Activated naive CD4-positive, alpha-beta T cell treated with anti-CD3 and anti-CD28 coated beads, Interleukin-2, amount 10 ng/mL, durations not matched to agents 7 days and 5 days (primary cell): ENCODE data around the gene TXLNA.

Source experiments
- CTCF ChIA-PET: fragments of 350-600 bp; sonication (Branson Sonifier 250); formaldehyde crosslinking; loops from one replicate; lab custom pipeline; 2021; ENCODE audit warnings: antibody characterized with exemption; lab: Charles Lee
- DNase-seq: peaks from one replicate; pipeline ENCODE4 v3.0.0-alpha.2; 2020
- H3K27ac Mint-ChIP-seq: one replicate; pipeline ENCODE4 v1.8.0; 2021; ENCODE audit warnings: mild to moderate bottlenecking, moderate library complexity, mixed read lengths
- H3K27me3 Mint-ChIP-seq: one replicate; pipeline ENCODE4 v1.8.0; 2021; ENCODE audit warnings: mild to moderate bottlenecking, mixed read lengths
- H3K36me3 Mint-ChIP-seq: one replicate; pipeline ENCODE4 v1.8.0; 2021; ENCODE audit warnings: mixed read lengths
- H3K4me1 Mint-ChIP-seq: one replicate; pipeline ENCODE4 v1.8.0; 2021; ENCODE audit warnings: mixed read lengths
- H3K4me3 Mint-ChIP-seq: one replicate; pipeline ENCODE4 v1.8.0; 2021; ENCODE audit warnings: mild to moderate bottlenecking, moderate library complexity, mixed read lengths
- H3K9me3 Mint-ChIP-seq: one replicate; pipeline ENCODE4 v1.8.0; 2021; ENCODE audit warnings: mixed read lengths

The TXLNA gene

DNA sequence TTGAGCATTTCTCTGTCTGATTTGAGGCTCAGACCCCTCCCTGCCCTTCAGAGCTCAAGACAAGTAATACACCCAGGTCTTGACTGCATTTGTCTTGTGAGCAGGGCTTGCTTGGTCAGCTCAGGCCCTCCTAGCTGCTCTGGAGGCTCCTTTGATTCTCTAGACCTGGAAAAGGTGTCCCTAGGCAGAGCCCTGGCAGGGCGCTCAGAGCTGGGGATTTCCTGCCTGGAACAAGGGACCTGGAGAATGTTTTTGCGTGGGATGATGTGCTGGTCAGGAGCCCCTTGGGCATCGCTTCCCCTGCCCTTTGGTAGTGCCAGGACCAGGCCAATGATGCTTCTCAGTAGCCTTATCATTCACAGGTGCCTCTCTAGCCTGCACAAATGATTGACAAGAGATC is 16.1 kb downstream of the TXLNA start:
- Mint-ChIP-seq H3K4me3 (no peak overlapping the region), H3K27me3 (no peaks in the 10 kb centered on the region), H3K4me1 (peaks cover 73% of the 10 kb centered on the region), H3K9me3 (no peaks in the 10 kb centered on the region), H3K27ac (no peak overlapping the region), H3K36me3 (peaks cover 73% of the 10 kb centered on the region)
- CTCF ChIA-PET, result interaction anchor here (0.8 to 2.1 kb wide), 3 partner anchors 15 to 87 kb away, joined by 3 to 10 read pairs (median 3); partner anchors contain the start of gene KPNA6
- DNase-seq, result no peak

- Mint-ChIP-seq H3K27ac (peak overlapping the region; percentile 3), H3K36me3 (peaks cover 69% of the 10 kb centered on the region), H3K9me3 (no peaks in the 10 kb centered on the region), H3K4me3 (peak overlapping the region; percentile 9), H3K27me3 (no peaks in the 10 kb centered on the region), H3K4me1 (peaks cover 73% of the 10 kb centered on the region)
- peak; percentile 50 for DNase-seq
- CTCF ChIA-PET, result interaction anchor here (0.9 to 2.1 kb wide), 3 partner anchors 12 to 20 kb away, joined by 3 to 10 read pairs (median 3); no protein-coding TSS in a partner anchor
Measured at GRCh38 chr1:32195972-32196823, 16.7 kb downstream of the TXLNA start.

DNA sequence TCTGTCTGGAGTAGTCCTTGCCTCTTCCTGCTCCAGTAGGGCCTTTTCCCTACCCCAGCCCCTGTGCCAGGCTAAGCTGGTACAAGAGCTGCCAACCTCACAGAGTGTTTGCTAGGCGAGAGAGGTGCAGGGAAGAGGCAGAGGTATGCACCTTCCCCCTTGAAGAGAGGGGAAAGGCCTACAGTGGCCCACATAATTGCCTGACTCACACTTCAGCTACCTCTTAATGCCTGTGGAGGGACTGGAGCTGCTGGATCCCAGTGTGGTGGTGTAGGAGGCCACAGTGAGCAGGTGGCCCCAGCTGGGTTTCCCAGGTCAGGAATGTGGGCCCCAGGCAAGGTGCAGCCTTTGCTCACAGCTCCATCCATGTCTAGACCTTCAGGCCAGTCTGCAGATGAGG is 17.6 kb downstream of the TXLNA start:
- DNase-seq, result no peak
- peak overlapping the region; percentile 70 for H3K27ac Mint-ChIP-seq
- no peaks in the 10 kb centered on the region for H3K27me3 Mint-ChIP-seq
- peaks cover 78% of the 10 kb centered on the region for H3K4me1 Mint-ChIP-seq
- H3K36me3 Mint-ChIP-seq, result peaks cover 66% of the 10 kb centered on the region
- no peaks in the 10 kb centered on the region for H3K9me3 Mint-ChIP-seq
- H3K4me3 Mint-ChIP-seq, result no peak overlapping the region
- CTCF ChIA-PET, result interaction anchor here (0.9 to 2.1 kb wide), 2 partner anchors 13 to 19 kb away, joined by 3 to 10 read pairs; no protein-coding TSS in a partner anchor

DNA sequence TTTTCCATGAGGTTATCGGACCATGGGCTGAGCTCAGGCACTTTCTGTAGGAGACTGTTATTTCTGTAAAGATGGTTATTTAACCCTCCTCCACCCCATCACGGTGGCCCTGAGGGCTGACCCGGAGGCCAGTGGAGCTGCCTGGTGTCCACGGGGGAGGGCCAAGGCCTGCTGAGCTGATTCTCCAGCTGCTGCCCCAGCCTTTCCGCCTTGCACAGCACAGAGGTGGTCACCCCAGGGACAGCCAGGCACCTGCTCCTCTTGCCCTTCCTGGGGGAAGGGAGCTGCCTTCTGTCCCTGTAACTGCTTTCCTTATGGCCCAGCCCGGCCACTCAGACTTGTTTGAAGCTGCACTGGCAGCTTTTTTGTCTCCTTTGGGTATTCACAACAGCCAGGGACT is 18.4 kb downstream of the TXLNA start:
- CTCF ChIA-PET, result interaction anchor here (1.0 kb wide), 1 partner anchor 18 kb away, joined by 4 read pairs; no protein-coding TSS in a partner anchor
- Mint-ChIP-seq H3K4me1 (peaks cover 83% of the 10 kb centered on the region), H3K27ac (no peak overlapping the region), H3K36me3 (peaks cover 60% of the 10 kb centered on the region), H3K4me3 (no peak overlapping the region), H3K9me3 (no peaks in the 10 kb centered on the region), H3K27me3 (no peaks in the 10 kb centered on the region)
- no peak for DNase-seq

DNA sequence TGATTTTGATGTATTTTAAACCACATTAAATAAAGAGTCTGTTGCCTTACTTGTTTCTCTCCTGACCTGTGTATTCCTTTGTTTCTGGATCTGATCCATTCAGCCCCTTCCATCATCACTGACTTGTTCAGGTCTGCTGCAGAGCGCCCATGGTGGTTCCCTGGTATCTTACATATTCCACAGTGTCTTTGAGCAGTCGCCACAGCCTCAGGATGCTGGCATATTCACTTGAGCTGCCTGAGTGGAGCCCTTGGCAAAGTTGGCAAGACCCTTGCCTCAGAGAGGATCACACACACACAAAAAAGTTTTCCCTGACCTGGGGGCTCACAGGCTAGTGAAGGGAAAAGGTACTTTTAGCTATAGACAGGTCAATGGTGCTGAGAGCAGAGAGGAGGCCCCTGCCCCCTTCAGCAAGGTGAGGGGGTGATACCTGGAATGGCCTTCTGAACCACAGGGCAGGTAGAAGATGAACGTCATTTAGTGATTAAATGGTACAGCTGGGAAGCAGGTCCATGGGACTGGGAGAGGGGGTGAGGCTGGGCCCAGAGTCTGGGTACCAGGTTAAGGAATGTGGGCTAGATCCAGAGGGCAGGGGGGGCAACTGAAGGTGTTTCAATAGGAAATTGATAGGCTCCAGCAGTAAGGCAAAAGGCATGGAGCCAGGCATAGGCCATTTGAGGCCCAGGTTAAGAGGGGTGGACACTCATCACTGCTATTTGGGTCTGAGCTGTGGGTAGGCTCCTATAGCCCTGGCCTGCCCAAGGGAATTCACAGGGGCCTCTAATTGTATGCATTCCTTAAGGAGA is 19.0 kb downstream of the TXLNA start:
- no peak for DNase-seq
- H3K36me3 Mint-ChIP-seq, result peaks cover 57% of the 10 kb centered on the region
- H3K4me1 Mint-ChIP-seq, result peaks cover 83% of the 10 kb centered on the region
- H3K27me3 Mint-ChIP-seq, result no peaks in the 10 kb centered on the region
- H3K27ac Mint-ChIP-seq, result no peak overlapping the region
- peak overlapping the region; percentile 20 for H3K4me3 Mint-ChIP-seq
- no peaks in the 10 kb centered on the region for H3K9me3 Mint-ChIP-seq
- CTCF ChIA-PET, result interaction anchor here (1.0 to 1.9 kb wide), 2 partner anchors 17 to 18 kb away, joined by 4 read pairs; no protein-coding TSS in a partner anchor

- Mint-ChIP-seq H3K9me3 (no peaks in the 10 kb centered on the region), H3K4me3 (no peak overlapping the region), H3K4me1 (peaks cover 85% of the 10 kb centered on the region), H3K27ac (no peak overlapping the region), H3K36me3 (peaks cover 59% of the 10 kb centered on the region), H3K27me3 (no peaks in the 10 kb centered on the region)
- CTCF ChIA-PET, result interaction anchor here (0.6 to 1.9 kb wide), 2 partner anchors 19 to 122 kb away, joined by 3 to 4 read pairs; no protein-coding TSS in a partner anchor
- no peak for DNase-seq
Measured at GRCh38 chr1:32199043-32199716, 19.7 kb downstream of the TXLNA start.

DNA sequence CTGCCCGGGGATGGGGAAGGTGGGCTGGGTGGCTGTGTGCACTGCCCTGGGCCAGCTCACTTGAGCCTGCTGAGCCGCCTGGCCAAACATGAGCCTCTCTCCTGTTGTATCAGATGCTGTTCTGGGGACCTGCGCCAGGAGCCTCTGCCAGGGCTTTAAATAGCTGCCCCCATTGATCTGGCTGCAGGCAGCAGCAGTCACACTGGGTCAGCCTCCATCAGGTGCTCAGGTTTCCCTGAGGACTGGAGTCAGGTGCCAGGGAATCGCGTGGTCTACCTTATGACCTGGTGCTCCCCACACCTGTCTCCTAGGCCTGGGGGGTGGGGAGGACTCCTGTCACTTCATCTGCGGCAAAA is 20.2 kb downstream of the TXLNA start:
- CTCF ChIA-PET, result interaction anchor here (0.6 to 1.9 kb wide), 2 partner anchors 19 to 122 kb away, joined by 3 to 4 read pairs; no protein-coding TSS in a partner anchor
- Mint-ChIP-seq H3K4me1 (peaks cover 85% of the 10 kb centered on the region), H3K4me3 (peak overlapping the region; percentile 84), H3K36me3 (peaks cover 57% of the 10 kb centered on the region), H3K27me3 (no peaks in the 10 kb centered on the region), H3K27ac (peak overlapping the region; percentile 88), H3K9me3 (no peaks in the 10 kb centered on the region)
- no peak for DNase-seq

GRCh38 chr1:32200226-32201010 is 20.9 kb downstream of the TXLNA start, which contains the start of gene CCDC28B:
Gene CCDC28B, plus strand, starts transcription at chr1:32200595. Its CDS starts 1,341 bp downstream, at chr1:32201936.
- DNase-seq, result peak; percentile 73
- peaks cover 51% of the 10 kb centered on the region for H3K36me3 Mint-ChIP-seq
- CTCF ChIA-PET, result interaction anchor here (1.5 to 2.0 kb wide), 3 partner anchors 15 to 92 kb away, joined by 4 to 10 read pairs (median 7); partner anchors contain the start of gene KPNA6

DNA sequence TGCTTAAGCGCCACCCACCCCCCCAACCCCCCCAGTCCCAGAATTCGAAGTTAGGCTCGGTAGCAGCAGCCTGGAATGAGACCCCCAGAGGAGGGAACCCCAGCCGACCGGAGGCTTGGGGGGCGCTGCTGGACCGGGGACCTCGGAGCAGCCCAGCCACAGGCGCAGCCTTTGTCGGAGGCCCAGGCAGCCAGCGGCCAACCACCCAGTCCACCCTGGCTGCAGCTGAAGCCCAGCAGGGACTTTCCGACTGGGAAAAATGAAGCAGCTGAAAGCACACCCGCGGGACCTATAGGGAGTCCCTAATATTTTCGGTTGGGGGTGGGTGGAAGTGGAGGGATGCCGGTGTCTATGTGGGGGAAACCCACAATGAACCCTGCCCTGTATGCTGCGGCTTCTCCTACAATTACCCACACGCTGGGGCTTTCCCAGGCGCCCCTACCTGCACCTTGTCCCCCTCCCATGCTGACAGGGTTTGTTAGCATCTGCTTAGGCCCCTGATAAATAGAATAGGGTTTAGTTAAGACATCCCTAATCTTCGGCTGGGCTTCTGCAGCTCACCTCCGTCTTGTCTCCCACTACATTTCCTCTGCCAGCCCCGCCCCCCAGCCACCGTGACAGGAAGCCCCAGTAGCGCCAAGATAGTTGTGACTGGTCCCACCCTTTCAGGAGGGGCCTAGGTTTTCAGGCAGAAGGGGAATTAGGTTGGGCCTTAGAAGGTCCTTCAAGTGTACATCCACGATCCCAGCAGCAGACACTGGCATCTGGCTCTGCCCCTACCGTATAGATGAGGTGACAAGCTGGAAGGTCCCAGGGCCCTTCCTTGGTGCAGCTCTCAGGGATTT is 21.8 kb downstream of the TXLNA start:
- peaks cover 45% of the 10 kb centered on the region for H3K36me3 Mint-ChIP-seq
- no peaks in the 10 kb centered on the region for H3K27me3 Mint-ChIP-seq
- CTCF ChIA-PET, result interaction anchor here (1.5 to 2.0 kb wide), 2 partner anchors 14 to 93 kb away, joined by 7 to 10 read pairs; partner anchors contain the start of gene KPNA6
- DNase-seq, result peak; percentile 91
- H3K27ac Mint-ChIP-seq, result peak overlapping the region; percentile 95
- H3K9me3 Mint-ChIP-seq, result no peaks in the 10 kb centered on the region
- peak overlapping the region; percentile 84 for H3K4me3 Mint-ChIP-seq
- peaks cover 81% of the 10 kb centered on the region for H3K4me1 Mint-ChIP-seq

More at GRCh38 chr1:32200226-32201010, 20.9 kb downstream of the TXLNA start, which contains the start of gene CCDC28B:
- Mint-ChIP-seq H3K27ac (peak within 1 kb of the TSS; percentile 95), H3K9me3 (no peaks in the 10 kb centered on the region), H3K4me3 (peak within 1 kb of the TSS; percentile 84), H3K4me1 (peaks cover 81% of the 10 kb centered on the region), H3K27me3 (no peaks in the 10 kb centered on the region)

DNA sequence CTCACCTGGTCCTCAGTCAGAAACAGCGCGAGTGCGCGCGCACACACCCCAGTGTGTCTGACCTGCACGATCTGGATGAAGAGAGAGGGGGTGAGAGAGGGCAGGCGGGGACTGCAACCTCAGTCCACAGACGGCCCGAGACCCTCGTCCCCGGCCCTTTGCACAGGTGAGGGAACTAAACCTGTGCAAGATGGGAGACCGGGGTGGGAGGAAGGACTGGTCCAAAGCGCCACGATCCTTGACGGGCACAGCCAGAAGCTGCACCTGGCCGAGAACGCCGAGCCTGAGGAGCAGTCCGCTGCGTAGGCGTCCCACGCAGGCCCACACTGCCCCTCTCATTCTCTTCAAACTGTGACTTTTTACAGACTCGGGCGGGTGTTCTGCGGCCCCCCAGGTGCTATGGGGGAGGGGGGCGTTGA is 25.5 kb downstream of the TXLNA start:
- H3K4me1 Mint-ChIP-seq, result peaks cover 56% of the 10 kb centered on the region
- H3K27me3 Mint-ChIP-seq, result no peaks in the 10 kb centered on the region
- no peaks in the 10 kb centered on the region for H3K9me3 Mint-ChIP-seq
- CTCF ChIA-PET, result interaction anchor here (3.7 kb wide), 1 partner anchor 11 kb away, joined by 35 read pairs; no protein-coding TSS in a partner anchor
- H3K4me3 Mint-ChIP-seq, result peak overlapping the region; percentile 85
- no peak overlapping the region for H3K27ac Mint-ChIP-seq
- peaks cover 25% of the 10 kb centered on the region for H3K36me3 Mint-ChIP-seq
- no peak for DNase-seq

DNA sequence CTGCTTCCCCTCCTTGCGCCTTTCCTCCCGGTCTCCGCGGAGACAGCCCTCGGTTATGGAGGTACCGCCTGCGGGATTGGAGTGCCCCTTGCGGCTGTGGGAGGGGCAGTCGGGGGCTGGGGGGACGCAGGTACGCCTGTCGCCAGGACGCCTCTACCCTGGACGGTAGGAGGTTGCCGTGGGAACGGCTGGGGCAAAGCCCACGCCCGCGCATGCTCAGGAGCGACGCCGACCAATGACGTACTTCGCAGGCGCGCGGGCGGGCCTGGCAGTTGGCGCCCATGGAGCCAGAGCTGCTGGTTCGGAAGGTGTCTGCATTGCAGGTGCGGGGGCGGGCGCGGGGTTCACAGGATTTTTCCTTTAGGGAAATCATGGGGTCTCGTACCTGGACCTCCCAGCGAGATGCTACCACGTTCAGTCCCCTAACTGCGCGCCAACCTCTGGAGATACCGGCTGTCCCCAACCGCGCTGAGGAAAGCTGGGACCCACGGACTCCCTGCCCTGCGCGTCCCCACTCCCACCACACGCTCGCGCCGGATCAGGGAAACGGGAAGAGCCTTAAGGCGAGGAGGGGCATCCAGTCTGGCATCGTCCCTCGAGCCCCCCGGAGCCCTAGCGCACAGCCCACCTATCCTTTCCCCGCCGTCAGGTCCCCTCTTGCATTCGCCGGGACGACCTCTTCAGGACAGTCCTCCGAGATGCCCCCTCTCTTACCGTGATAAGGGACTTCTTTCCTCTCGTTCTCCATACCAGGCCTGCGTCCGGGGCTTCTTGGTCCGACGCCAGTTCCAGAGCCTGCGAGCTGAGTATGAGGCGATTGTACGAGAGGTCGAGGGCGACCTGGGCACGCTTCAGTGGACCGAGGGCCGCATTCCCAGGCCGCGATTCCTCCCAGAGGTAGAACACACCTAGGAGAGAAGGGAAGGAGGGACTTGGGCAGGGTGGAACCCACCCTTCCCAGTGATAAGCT is 26.2 kb downstream of the TXLNA start, which contains the start of gene IQCC:
Gene IQCC, plus strand, starts transcription at position 271 of the 970 bp plus-strand sequence. Its CDS starts 11 bp downstream, at position 282.
- Mint-ChIP-seq H3K4me1 (peaks cover 50% of the 10 kb centered on the region), H3K4me3 (peak within 1 kb of the TSS; percentile 85), H3K27ac (peak within 1 kb of the TSS; percentile 82), H3K27me3 (no peaks in the 10 kb centered on the region), H3K36me3 (peaks cover 25% of the 10 kb centered on the region), H3K9me3 (no peaks in the 10 kb centered on the region)
- CTCF ChIA-PET, result interaction anchor here (0.8 to 3.7 kb wide), 3 partner anchors 10 to 18 kb away, joined by 3 to 35 read pairs (median 3); no protein-coding TSS in a partner anchor
- peak; percentile 90 for DNase-seq
